ENCODE results near the gene KCTD5. TPM values are rescaled to one million over a fixed set of nuclear protein-coding genes. Genes with fewer than 3 reads are reported as not detected.

Gene KCTD5
- total RNA-seq, 1 experiment from 2014 or later, result 42.1 TPM

- TF ChIP-seq CEBPB (IDR thresholded peaks at IDR 0.05; ENCODE audit: low read depth) (no peak), EGR1 (IDR thresholded peaks at IDR 0.05; ENCODE audit: low read depth) (no peak), ATF3 (IDR thresholded peaks at IDR 0.05) (no peak), YY1 (IDR thresholded peaks at IDR 0.05; ENCODE audit: extremely low read depth, insufficient replicate concordance, low read depth, low read length) (no peak), ZNF274 (IDR thresholded peaks at IDR 0.05; ENCODE audit: low read depth, low read length) (no peak)
Observed at GRCh38 chr16:2706085-2706484, 23.8 kb downstream of the KCTD5 start (continued).

GRCh38 chr16:2706611-2707311 lies 24.4 kb downstream of the KCTD5 start:
- ChIA-PET RAD21 (ENCODE audit: low non-redundant PET in 1 of 2, low total read pairs in 2 of 2, uncharacterized antibody in 2 of 2, unreplicated experiment in 2 of 2) (no interaction called here), CTCF (no interaction called here), POLR2A (no interaction called here)
- Histone ChIP-seq H3K4me3 (replicated peaks in 1 of 2; ENCODE audit: low read depth in 1 of 2, low read length in 2 of 2) (no peak overlapping the region), H3K9me2 (ENCODE audit: insufficient read depth) (no peaks in the 10 kb centered on the region), H3K27ac (ENCODE audit: low read depth, low read length) (no peak overlapping the region), H3K4me1 (ENCODE audit: control insufficient read depth in 1 of 2, insufficient read depth in 2 of 2, low read length in 2 of 2) (no peaks in the 10 kb centered on the region), H3K4me2 (ENCODE audit: low read length) (no peak overlapping the region), H3K79me2 (ENCODE audit: insufficient read depth, low read length) (no peaks in the 10 kb centered on the region; the same call in 1 of the 2 replicates), H4K20me1 (ENCODE audit: insufficient read depth) (no peaks in the 10 kb centered on the region), H3K27me3 (ENCODE audit: insufficient read depth, low read length) (no peaks in the 10 kb centered on the region), H3K9ac (ENCODE audit: low read length) (no peak overlapping the region), H2AFZ (ENCODE audit: low read depth, low read length, poor library complexity, severe bottlenecking) (no peak overlapping the region), H3K9me3 (ENCODE audit: control insufficient read depth in 1 of 2, insufficient read depth in 1 of 2, low read depth in 1 of 2, low read length in 2 of 2) (no peaks in the 10 kb centered on the region), H3K36me3 (ENCODE audit: control insufficient read depth in 1 of 2, insufficient read depth in 2 of 2, low read length in 2 of 2) (peaks cover 3 to 4% of the 10 kb centered on the region in 2 experiments; a peak in 2 of 4 replicates)
- no TSS peak for BruUV-seq (replicated peaks)
- intact Hi-C loops (cut with micrococcal nuclease), result no loop called here
- ATAC-seq, result no peak
- TF ChIP-seq POLR2A (IDR thresholded peaks at IDR 0.05; ENCODE audit: borderline replicate concordance, extremely low read depth, insufficient read depth, insufficient read length), result no peak
- no peak for TF ChIP-seq EZH2 (IDR thresholded peaks at IDR 0.05)
- TF ChIP-seq EGR1 (IDR thresholded peaks at IDR 0.05; ENCODE audit: low read depth), result no peak
- no peak for TF ChIP-seq YY1 (IDR thresholded peaks at IDR 0.05; ENCODE audit: extremely low read depth, insufficient replicate concordance, low read depth, low read length)
- no peak for TF ChIP-seq ZBTB33 (IDR thresholded peaks at IDR 0.05; ENCODE audit: extremely low read depth, insufficient replicate concordance, low read length)
- no peak for TF ChIP-seq JUND (IDR thresholded peaks at IDR 0.05)
- TF ChIP-seq REST (IDR thresholded peaks at IDR 0.05; ENCODE audit: low read depth), result no peak
- no peak for TF ChIP-seq POLR2AphosphoS5 (IDR thresholded peaks at IDR 0.05; ENCODE audit: low read depth, low read length)
- TF ChIP-seq SIN3A (IDR thresholded peaks at IDR 0.05; ENCODE audit: low read depth), result no peak
- TF ChIP-seq MAX (IDR thresholded peaks at IDR 0.05), result no peak
- no peak for TF ChIP-seq ATF3 (IDR thresholded peaks at IDR 0.05)
- no peak for DNase-seq (ENCODE audit: low read depth, low spot score)
